AG08395 (cell line): ENCODE data around the gene TRAP1.
A peak's percentile ranks its signal among the peaks of the same experiment; 100 is the strongest.

ENCODE experiments used
- DNase-seq: peaks from one replicate; pipeline ENCODE4 v3.0.0; 2012; ENCODE audit warnings: mixed read lengths, low spot score

The TRAP1 gene

DNA sequence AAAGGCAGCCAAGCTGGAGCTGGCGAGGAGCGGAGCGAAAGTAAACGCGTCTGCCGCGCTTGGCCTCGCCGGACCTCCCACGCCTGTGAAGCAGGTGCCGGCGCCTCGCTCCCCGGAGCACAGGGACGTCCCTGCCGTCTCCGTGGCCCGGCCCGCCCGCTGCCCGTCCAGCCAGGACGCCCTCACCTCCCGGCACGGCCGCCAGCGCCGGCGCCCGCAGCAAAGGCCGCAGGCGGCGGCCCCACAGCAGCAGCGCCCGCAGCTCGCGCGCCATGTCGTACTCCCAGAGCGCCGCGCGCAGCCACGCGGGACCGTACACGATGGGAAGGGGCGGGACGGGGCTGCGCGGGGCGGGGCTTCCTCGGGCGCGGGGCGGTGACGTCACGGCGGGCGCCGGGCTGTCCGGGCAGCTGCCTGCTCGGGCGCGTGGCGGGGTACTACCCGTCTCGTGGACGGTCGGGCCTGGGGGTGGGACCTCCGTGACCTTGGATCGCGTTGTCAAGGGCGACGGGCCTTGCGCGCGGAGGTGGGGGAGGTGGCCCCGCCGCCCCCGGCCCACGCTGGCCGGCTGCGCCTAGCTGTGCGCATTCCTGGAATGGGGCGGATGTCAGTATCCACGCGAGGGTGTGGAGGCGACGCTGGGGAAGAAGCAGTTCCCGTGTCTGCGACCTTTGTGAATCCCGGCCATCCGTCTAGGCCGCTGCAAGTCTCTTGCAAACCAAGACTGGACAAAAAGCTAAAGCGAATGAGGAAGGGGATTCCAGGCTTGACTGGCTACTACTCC, at the start of gene TRAP1:
TSS of gene TRAP1 (minus strand) at position 290 of the 784 bp plus-strand sequence. CDS start at position 274, 16 bp downstream.
- DNase-seq = peak; percentile 97

DNA sequence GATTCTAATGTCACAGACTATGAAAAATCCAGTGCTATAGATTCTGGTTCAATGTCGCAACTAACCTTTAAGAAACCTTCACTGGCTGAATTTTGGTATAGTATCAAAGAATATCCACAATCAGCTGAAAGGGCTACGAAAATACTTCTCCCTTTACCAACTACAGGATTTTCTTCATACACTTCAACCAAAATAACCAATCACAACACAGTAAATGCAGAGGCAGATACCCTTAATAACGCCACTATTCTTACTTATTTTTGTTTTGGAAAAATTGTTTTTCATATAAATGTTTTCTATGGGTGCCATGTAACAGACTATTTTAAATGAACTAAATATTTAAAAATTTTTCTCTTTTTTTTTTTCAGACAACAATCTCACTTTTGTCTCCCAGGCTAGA, 48.9 kb upstream of the TRAP1 start:
- no peak for DNase-seq

GRCh38 chr16:3764409-3764808, 47.1 kb upstream of the TRAP1 start:
- DNase-seq = no peak

DNA sequence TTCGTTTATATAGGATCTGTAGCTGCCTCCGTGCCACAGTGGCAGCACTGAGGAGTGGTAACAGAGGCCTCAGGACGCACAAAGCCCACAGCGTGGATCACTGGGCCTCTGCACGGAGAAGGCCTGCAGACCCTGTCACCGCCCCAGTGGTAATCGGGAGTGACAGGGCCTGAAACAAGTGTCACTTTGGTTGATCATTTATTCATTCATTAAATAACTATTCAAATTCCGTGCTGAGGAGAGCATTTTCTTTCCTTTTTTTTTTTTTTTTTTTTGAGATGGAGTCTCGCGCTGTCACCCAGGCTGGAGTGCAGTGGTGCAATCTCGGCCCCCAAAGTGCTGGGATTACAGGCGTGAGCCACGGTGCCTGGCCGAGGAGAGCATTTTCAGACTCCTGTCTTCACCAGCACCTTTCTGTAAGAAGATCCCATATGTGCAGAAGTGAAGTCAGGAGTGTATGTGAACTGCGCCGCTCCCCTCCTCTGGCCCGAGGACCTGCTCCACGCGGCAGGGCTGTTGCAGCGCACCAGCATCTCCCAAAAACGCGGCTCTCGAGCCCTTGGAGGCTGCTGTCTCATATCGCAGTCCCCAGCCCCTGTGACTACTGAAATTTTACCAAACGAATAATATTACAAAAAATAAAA, 44.9 kb upstream of the TRAP1 start:
- no peak for DNase-seq

DNA sequence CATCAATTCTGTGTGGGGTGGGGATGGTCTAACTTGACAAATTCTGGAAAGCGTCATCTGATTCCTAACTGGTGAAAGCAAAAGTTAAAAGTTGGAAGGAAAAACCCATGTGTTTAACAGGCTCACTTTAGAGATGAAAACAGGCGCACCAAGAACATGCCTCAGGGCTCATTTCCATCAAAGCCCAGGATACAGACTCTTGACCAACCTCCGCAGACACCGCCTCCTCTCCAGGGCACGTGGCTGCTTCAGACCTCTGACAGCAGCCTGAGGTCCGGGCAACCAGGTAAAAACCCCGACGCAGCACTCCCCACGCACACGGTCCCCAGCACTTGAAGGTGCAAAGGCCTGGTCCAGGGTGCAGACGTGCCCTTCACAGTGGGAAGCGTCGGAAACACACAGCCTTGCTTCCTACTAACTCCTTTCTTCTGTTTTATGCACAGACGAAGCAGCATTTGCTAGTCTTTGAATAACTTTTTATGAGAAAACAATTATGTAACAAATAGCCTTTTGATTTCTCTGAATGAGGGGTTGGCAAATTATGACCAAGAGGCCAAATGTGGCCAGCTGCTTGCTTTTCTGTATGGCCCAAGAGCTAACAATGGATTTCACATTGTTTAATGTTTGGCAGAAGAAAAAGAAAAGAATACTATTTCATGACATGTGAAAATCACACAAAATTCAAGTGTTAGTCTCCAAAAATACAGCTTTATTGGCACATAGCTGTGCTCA, 44.2 kb upstream of the TRAP1 start:
- DNase-seq = no peak

DNA sequence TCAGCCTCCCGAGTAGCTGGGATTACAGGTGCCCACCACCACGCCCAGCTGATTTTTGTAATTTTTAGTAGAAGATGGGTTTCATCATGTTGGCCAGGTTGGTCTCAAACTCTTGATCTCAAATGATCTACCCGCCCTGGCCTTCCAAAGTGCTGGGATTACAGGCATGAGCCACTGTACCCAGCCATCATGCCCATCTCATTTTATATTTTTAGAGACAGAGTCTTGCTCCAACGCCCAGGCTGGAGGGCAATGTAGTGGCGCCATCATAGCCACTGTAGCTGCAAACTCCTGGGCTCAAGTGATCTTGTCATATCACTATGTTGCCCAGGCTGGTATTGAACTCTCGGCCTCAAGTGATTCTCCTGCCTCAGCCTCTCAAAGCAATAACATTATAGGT, 43.2 kb upstream of the TRAP1 start:
- DNase-seq = no peak

DNA sequence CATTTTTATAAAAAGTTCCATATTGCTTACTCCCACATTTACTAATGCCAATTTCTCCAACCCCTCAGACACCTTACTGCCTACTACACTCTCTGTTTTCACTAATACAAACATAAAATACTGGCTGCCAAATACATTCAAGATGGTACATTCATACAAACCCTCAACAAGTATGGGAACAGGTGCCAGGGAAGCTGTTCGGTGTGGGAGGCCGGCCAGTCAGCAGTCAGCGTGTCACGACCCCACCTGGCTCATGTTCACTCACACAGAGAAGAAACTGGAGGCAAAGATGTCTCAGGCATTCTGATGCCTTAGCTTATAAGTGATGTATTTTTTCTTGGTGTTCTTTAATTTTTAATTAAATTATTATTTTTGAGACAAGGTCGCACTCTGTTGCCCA, 42.4 kb upstream of the TRAP1 start:
- no peak for DNase-seq

GRCh38 chr16:3756113-3756512, 38.8 kb upstream of the TRAP1 start:
- no peak for DNase-seq

- DNase-seq = no peak
Measured at GRCh38 chr16:3755249-3755648, 37.9 kb upstream of the TRAP1 start.

- DNase-seq = no peak
Measured at GRCh38 chr16:3754772-3755171, 37.4 kb upstream of the TRAP1 start.

GRCh38 chr16:3754081-3754703, 36.9 kb upstream of the TRAP1 start:
- DNase-seq = peak; percentile 28

DNA sequence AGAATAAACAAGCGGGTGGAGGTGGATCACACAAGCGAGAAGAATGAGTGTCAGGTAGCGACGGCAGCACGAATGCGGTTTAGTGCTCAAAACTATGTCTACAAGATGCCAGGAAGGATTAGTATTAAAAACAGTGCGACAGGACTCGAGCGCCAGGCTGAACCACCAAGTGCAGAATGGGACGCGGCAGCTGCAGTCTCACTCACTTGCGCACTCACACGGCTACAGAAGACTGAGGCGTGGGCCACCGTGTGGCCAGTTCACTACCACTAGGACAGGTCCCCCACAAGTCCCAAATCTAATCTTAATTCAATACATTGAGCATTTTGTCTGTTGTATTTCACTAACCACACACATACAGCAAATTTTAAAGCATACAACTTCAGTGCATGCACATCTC, 35.7 kb upstream of the TRAP1 start:
- DNase-seq = no peak

- DNase-seq = no peak
Measured at GRCh38 chr16:3751878-3752277, 34.6 kb upstream of the TRAP1 start.

- DNase-seq = no peak
Measured at GRCh38 chr16:3748307-3748706, 31.0 kb upstream of the TRAP1 start.

- DNase-seq = no peak
Measured at GRCh38 chr16:3745751-3746355, 28.5 kb upstream of the TRAP1 start.

DNA sequence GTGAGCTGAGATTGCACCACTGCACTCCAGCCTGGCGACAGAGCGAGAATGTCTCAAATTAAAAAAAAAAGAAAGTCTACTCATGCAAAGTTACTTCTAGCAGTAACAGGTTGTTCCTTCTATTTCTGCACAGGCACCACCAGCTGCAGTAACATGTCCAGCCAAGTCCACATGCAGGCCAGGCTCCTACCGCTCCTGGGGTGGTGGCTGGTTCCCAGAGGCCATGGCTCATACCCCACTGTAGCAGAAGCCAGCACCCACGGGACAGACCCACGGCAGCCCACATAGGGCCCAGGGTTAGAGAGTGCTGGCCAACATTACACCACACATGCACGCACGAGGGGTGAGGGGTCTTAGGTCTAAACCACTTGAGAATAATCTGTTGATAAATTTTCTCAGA, 26.7 kb upstream of the TRAP1 start:
- DNase-seq = no peak

GRCh38 chr16:3740934-3741333, 23.6 kb upstream of the TRAP1 start:
- no peak for DNase-seq

DNA sequence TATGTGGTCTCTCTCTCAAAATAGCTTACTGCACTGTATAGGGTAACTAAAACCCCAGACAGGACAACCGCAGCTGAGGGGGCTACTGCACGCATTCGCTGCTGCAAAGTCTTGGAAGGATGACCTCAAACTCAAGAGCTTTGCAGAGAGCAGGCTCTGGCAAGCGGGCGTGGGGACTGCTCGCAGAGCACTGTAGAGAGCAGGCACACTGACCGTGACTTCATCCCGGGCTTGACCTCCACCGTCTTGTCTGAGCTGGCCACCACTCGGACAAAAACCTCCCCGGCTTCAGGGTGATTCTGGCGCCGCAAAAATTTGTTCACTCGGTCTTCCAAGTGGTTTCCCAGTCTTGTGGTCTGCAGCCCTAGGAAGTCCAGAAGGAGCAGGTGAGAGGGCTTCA, 22.9 kb upstream of the TRAP1 start:
- no peak for DNase-seq

- DNase-seq = no peak
Measured at GRCh38 chr16:3739636-3740035, 22.3 kb upstream of the TRAP1 start.

GRCh38 chr16:3738541-3738940, 21.2 kb upstream of the TRAP1 start:
- no peak for DNase-seq

GRCh38 chr16:3738128-3738527, 20.8 kb upstream of the TRAP1 start:
- no peak for DNase-seq

- no peak for DNase-seq
Measured at GRCh38 chr16:3737181-3737580, 19.9 kb upstream of the TRAP1 start.
